GM18519 (cell line): Measurements from ENCODE around the gene PCDHGC5.

Experiments used
- ATAC-seq: cut with Tn5 transposase; IDR thresholded peaks from one replicate; pipeline ENCODE4 v1.9.1; 2021; ENCODE audit warnings: mild to moderate bottlenecking, moderate library complexity; ENCODE audit not compliant: unreplicated experiment, low FRiP score

The PCDHGC5 gene

GRCh38 chr5:141488591-141489561, at the start of gene PCDHGC5:
Gene PCDHGC5, plus strand, starts transcription at chr5:141489081. Its CDS starts 160 bp downstream, at chr5:141489241.
- ATAC-seq: no peak

GRCh38 chr5:141439411-141440141, 49.3 kb upstream of the PCDHGC5 start:
- no peak for ATAC-seq

- ATAC-seq: no peak
Measured at GRCh38 chr5:141440341-141440740, 48.5 kb upstream of the PCDHGC5 start.

- no peak for ATAC-seq
Measured at GRCh38 chr5:141441571-141442170, 47.2 kb upstream of the PCDHGC5 start.

- no peak for ATAC-seq
Measured at GRCh38 chr5:141465351-141465750, 23.5 kb upstream of the PCDHGC5 start.

- ATAC-seq: peak; percentile 98
Measured at GRCh38 chr5:141475625-141476131, 13.2 kb upstream of the PCDHGC5 start, which contains the start of gene PCDHGC3. Gene PCDHGC3, plus strand, starts transcription at chr5:141475966. Its CDS starts 151 bp downstream, at chr5:141476117.

GRCh38 chr5:141476132-141476911, 12.6 kb upstream of the PCDHGC5 start:
- peak; percentile 9 for ATAC-seq

- ATAC-seq: no peak
Measured at GRCh38 chr5:141477044-141477575, 11.8 kb upstream of the PCDHGC5 start.

GRCh38 chr5:141477815-141478214, 11.1 kb upstream of the PCDHGC5 start:
- no peak for ATAC-seq

- ATAC-seq: no peak
Measured at GRCh38 chr5:141478321-141478945, 10.4 kb upstream of the PCDHGC5 start.

GRCh38 chr5:141479776-141480175, 9.1 kb upstream of the PCDHGC5 start:
- ATAC-seq: no peak

GRCh38 chr5:141483902-141484301, 5.0 kb upstream of the PCDHGC5 start:
- no peak for ATAC-seq

- ATAC-seq: no peak
Measured at GRCh38 chr5:141484310-141484640, 4.6 kb upstream of the PCDHGC5 start.

- ATAC-seq: no peak
Measured at GRCh38 chr5:141484641-141485311, 4.1 kb upstream of the PCDHGC5 start, which contains the start of gene PCDHGC4. Gene PCDHGC4, plus strand, starts transcription at chr5:141485030. Its CDS starts 144 bp downstream, at chr5:141485174.

- ATAC-seq: no peak
Measured at GRCh38 chr5:141485321-141486055, 3.4 kb upstream of the PCDHGC5 start.

- ATAC-seq: no peak
Measured at GRCh38 chr5:141486091-141486490, 2.8 kb upstream of the PCDHGC5 start.

- no peak for ATAC-seq
Measured at GRCh38 chr5:141487131-141487530, 1.8 kb upstream of the PCDHGC5 start.

GRCh38 chr5:141489841-141490240, 960 bp downstream of the PCDHGC5 start:
- no peak for ATAC-seq
